Nephron (organoid): ENCODE results near the gene CAV1.

Experiments
- H3K27ac Mint-ChIP-seq, 3 experiments: 2 replicates each; pipeline ENCODE4 v1.8.0; 2020; ENCODE audit warnings: mixed read lengths in 3 of 3, mild to moderate bottlenecking in 2 of 3, moderate library complexity in 1 of 3
- H3K27me3 Mint-ChIP-seq: 2 replicates; pipeline ENCODE4 v1.8.0; 2021; ENCODE audit warnings: low read depth, mild to moderate bottlenecking, moderate library complexity, mixed read lengths
- H3K36me3 Mint-ChIP-seq: 2 replicates; pipeline ENCODE4 v1.8.0; 2020; ENCODE audit warnings: low read depth, mixed read lengths
- H3K4me1 Mint-ChIP-seq: 2 replicates; pipeline ENCODE4 v1.8.0; 2020; ENCODE audit warnings: mixed read lengths
- H3K4me3 Mint-ChIP-seq, 3 experiments: 2 replicates each; pipeline ENCODE4 v1.8.0; 2020; ENCODE audit warnings: mild to moderate bottlenecking in 3 of 3, mixed read lengths in 3 of 3, moderate library complexity in 2 of 3
- H3K9me3 Mint-ChIP-seq: 2 replicates; pipeline ENCODE4 v1.8.0; 2020; ENCODE audit warnings: mixed read lengths
- CTCF ChIP-seq, 3 experiments: fragments of 200-600 bp; sonication (generic); IDR thresholded peaks; one replicate each; pipeline ENCODE4 v1.5.0; 2021; ENCODE audit warnings: antibody characterized with exemption in 3 of 3; ENCODE audit not compliant: unreplicated experiment in 3 of 3

Gene CAV1

GRCh38 chr7:116510795-116511194 lies 14.0 kb upstream of the CAV1 start:
- Mint-ChIP-seq H3K9me3 (no peaks in the 10 kb centered on the region), H3K36me3 (no peaks in the 10 kb centered on the region), H3K27me3 (peaks cover 24% of the 10 kb centered on the region), H3K4me1 (no peaks in the 10 kb centered on the region), H3K27ac (no peak overlapping the region), H3K4me3 (no peak overlapping the region)
- TF ChIP-seq CTCF (IDR thresholded peaks at IDR 0.05; ENCODE audit: unreplicated experiment in 3 of 3) = no peak

- H3K27me3 Mint-ChIP-seq = peaks cover 26% of the 10 kb centered on the region
- H3K27ac Mint-ChIP-seq = no peak overlapping the region
- H3K9me3 Mint-ChIP-seq = no peaks in the 10 kb centered on the region
- no peak for TF ChIP-seq CTCF (IDR thresholded peaks at IDR 0.05; ENCODE audit: unreplicated experiment in 3 of 3)
- H3K4me1 Mint-ChIP-seq = no peaks in the 10 kb centered on the region
- no peak overlapping the region for H3K4me3 Mint-ChIP-seq
- H3K36me3 Mint-ChIP-seq = no peaks in the 10 kb centered on the region
Measured at GRCh38 chr7:116511552-116512519, 13.0 kb upstream of the CAV1 start.

- H3K4me3 Mint-ChIP-seq = no peak overlapping the region
- H3K27me3 Mint-ChIP-seq = peaks cover 26% of the 10 kb centered on the region
- H3K9me3 Mint-ChIP-seq = no peaks in the 10 kb centered on the region
- TF ChIP-seq CTCF (IDR thresholded peaks at IDR 0.05; ENCODE audit: unreplicated experiment in 3 of 3) = no peak
- H3K27ac Mint-ChIP-seq = no peak overlapping the region
- no peaks in the 10 kb centered on the region for H3K36me3 Mint-ChIP-seq
- H3K4me1 Mint-ChIP-seq = no peaks in the 10 kb centered on the region
Measured at GRCh38 chr7:116512520-116513188, 12.2 kb upstream of the CAV1 start.

GRCh38 chr7:116515584-116515983 lies 9.3 kb upstream of the CAV1 start:
- Mint-ChIP-seq H3K27ac (no peak overlapping the region), H3K27me3 (peaks cover 39% of the 10 kb centered on the region), H3K4me3 (no peak overlapping the region), H3K9me3 (no peaks in the 10 kb centered on the region), H3K36me3 (no peaks in the 10 kb centered on the region), H3K4me1 (no peaks in the 10 kb centered on the region)
- TF ChIP-seq CTCF (IDR thresholded peaks at IDR 0.05; ENCODE audit: unreplicated experiment in 3 of 3) = no peak

- no peaks in the 10 kb centered on the region for H3K9me3 Mint-ChIP-seq
- H3K27ac Mint-ChIP-seq = no peak overlapping the region
- no peak for TF ChIP-seq CTCF (IDR thresholded peaks at IDR 0.05; ENCODE audit: unreplicated experiment in 3 of 3)
- no peaks in the 10 kb centered on the region for H3K4me1 Mint-ChIP-seq
- no peaks in the 10 kb centered on the region for H3K36me3 Mint-ChIP-seq
- no peak overlapping the region for H3K4me3 Mint-ChIP-seq
- peaks cover 37% of the 10 kb centered on the region for H3K27me3 Mint-ChIP-seq
Measured at GRCh38 chr7:116516324-116516723, 8.5 kb upstream of the CAV1 start.
